Amniotic epithelial cell (primary cell): Measurements from ENCODE around the gene ABCF2.
A peak's percentile ranks its signal among the peaks of the same experiment; 100 is the strongest.

Experiments used
- DNase-seq: peaks from one replicate; pipeline ENCODE4 v3.0.0-alpha.2; 2010; ENCODE audit warnings: low read depth

The ABCF2 gene

GRCh38 chr7:151242159-151243044 is 15.4 kb upstream of the ABCF2 start:
- no peak for DNase-seq

GRCh38 chr7:151241755-151242096 is 14.7 kb upstream of the ABCF2 start:
- no peak for DNase-seq

- no peak for DNase-seq
These were observed 14.1 kb upstream of the ABCF2 start for GRCh38 chr7:151240942-151241754.

DNA sequence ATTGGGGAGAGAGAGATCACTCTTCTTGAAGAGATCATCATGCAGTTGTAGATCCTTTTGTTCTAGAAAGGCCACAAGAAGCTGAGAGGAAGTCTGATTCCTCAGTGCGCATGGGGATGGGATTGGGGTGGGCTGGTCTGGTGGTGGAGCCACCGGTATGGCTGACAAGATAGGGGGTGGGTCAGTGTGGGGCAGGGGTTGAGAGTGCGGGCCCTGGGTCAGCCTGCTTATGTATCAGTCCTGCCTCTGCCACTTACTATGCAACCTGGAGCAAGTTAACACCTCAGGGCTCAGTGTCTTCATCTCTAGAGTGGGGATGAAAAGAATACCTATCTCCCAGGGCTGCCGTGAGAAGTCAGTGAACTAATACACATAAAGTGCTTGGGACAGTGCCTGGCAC is 13.5 kb upstream of the ABCF2 start:
- no peak for DNase-seq

GRCh38 chr7:151239837-151240459 is 12.9 kb upstream of the ABCF2 start:
- DNase-seq = no peak

DNA sequence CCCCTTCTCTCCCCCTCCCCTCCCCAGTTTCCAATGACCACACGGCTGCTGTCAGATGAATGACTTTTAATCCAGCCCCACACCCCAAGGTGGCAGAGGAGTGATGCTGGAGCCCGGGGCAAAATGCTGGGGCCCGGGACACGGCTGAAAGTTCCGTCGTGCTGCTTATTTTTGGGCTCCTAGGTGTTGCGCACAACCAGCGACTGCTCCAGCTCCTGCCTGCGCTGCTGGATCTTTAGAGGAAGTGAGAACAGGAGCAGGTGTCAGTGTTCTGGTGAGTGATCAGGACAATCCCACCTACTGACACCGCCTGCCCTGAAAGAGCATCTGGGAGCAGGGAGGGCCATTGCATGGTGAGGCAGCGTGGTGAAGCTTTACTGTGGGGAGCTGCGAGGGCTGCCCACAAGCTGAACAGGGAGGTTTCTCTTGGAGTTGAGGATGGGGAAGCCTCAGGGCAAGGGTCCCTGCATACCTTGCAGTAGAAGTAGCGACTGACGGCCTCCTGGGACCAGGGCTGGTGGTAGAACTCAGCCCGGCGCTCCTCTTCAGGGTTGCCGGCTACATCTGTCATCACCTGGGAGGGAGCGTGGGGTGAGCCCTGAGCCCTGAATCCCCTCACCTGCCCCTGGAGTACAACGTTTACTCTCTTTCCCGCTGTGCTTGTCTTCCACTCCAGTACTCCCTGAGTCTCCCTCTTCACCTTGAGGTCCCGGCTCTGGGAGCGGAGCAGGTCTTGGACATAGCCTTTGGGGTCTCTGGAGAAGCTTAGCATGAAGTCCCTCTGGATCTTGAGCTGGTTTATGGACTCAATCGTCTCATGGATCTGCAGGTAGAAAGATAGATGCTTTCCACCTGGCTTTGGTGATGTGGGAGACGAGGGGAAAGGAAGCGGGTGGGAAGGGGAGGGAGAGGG is 12.2 kb upstream of the ABCF2 start:
- DNase-seq = no peak

GRCh38 chr7:151238190-151238810 is 11.3 kb upstream of the ABCF2 start:
- no peak for DNase-seq

DNA sequence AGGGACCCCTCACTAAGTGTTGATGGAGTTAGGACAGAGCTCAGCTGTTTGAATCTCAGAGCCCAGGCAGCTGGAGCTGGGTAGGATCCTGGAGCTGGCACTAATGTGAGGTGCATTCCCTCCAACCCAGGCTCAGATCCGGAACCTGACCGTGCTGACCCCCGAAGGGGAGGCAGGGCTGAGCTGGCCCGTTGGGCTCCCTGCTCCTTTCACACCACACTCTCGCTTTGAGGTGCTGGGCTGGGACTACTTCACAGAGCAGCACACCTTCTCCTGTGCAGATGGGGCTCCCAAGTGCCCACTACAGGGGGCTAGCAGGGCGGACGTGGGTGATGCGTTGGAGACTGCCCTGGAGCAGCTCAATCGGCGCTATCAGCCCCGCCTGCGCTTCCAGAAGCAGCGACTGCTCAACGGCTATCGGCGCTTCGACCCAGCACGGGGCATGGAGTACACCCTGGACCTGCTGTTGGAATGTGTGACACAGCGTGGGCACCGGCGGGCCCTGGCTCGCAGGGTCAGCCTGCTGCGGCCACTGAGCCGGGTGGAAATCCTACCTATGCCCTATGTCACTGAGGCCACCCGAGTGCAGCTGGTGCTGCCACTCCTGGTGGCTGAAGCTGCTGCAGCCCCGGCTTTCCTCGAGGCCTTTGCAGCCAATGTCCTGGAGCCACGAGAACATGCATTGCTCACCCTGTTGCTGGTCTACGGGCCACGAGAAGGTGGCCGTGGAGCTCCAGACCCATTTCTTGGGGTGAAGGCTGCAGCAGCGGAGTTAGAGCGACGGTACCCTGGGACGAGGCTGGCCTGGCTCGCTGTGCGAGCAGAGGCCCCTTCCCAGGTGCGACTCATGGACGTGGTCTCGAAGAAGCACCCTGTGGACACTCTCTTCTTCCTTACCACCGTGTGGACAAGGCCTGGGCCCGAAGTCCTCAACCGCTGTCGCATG is 10.5 kb upstream of the ABCF2 start:
- DNase-seq = no peak

- no peak for DNase-seq
These were observed 9.4 kb upstream of the ABCF2 start for GRCh38 chr7:151236406-151236805.

GRCh38 chr7:151235091-151235787 is 8.2 kb upstream of the ABCF2 start:
- DNase-seq = no peak

DNA sequence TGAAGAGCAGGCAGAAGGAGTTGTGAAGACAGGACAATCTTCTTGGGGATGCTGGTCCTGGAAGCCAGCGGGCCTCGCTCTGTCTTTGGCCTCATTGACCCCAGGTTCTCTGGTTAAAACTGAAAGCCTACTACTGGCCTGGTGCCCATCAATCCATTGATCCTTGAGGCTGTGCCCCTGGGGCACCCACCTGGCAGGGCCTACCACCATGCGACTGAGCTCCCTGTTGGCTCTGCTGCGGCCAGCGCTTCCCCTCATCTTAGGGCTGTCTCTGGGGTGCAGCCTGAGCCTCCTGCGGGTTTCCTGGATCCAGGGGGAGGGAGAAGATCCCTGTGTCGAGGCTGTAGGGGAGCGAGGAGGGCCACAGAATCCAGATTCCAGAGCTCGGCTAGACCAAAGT is 6.8 kb upstream of the ABCF2 start:
- no peak for DNase-seq

DNA sequence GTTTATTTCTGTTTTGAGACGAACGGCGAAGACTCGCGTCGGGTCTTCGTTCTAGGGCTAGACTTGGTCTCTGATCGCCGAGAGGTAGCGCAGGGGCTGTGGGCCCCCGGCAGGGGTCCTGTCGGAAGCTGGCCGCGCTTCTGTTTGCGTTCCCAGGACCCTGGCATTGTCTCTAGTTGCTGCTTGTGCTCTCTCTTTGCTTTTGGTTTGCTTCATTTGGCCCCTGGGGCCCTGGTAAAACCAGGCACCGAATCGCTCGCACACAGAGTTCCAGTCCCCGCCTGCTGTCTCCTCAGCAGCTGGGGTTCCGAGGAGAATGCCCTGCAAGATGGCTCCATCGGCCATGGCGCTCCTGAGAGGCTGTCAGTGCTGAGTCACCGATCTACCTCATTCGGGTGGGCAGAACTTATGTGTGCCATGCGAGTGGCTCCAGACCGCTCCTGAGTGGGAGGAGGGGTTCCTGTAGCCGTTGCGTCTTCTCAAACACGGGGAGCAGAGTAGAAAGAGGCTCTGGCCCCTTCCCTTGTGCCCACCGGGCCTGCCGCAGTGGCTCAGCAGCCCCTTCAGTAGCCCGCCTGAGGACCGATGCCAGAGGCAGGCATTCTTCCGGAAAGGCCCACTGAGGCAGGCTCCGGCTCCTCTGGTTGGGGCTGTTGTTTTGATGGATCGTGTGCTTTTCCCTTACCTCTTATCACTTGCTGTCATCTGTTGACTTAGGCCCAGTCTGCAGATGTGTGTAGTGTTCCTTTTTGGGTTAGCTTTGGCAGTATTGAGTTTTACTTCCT is 6.1 kb upstream of the ABCF2 start:
- DNase-seq = peak; percentile 87

DNA sequence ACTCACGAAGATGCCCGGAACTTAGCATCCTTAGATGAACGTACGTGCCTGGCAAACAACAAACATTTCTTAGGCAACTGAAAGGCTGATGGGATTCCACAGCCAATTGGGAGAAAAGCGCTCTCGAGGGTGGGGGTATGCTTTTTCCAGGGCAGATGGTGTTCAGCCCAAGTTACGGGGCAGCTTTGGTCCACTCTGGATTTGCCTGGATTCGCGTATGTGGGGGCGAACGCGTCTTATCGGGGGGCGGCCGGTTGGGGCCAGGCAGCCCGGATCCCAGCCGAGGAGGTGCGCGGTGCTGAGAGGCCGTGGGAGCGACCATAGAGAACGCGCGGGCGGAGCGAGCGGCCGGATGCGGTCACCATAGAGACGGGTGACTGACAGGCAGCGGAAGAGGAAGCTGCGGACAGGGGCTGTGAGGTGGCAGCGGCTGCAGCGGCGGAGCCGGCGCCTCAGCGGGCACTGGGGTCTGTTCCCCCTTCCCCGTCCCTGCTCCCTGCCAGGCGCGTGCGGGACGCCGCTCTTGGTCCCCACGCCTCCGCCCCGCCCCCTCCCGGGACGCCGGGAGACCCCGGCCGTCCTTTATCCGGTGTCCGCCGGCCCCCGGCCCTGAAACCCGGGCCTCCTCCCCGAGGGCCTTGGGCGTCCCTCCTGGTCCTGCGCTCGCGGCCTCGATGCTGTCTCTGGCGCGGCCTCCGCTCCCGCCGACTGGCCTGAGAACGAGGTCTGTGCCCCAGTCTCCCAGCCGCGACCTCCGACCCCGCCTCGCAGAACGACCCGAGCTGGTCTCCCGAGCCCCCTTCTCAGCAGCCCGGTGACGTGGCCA is 5.3 kb upstream of the ABCF2 start, which contains the start of gene CHPF2:
Gene CHPF2, plus strand, starts transcription at position 393 of the 826 bp plus-strand sequence. CDS start 1,529 bp downstream, outside the sequence.
- DNase-seq = peak; percentile 84

- peak; percentile 62 for DNase-seq
These were observed 4.1 kb upstream of the ABCF2 start for GRCh38 chr7:151231080-151231479.

GRCh38 chr7:151229249-151229648 is 2.2 kb upstream of the ABCF2 start:
- DNase-seq = no peak

- DNase-seq = no peak
These were observed 1.2 kb upstream of the ABCF2 start for GRCh38 chr7:151228024-151228866.

- no peak for DNase-seq
These were observed 488 bp downstream of the ABCF2 start for GRCh38 chr7:151226560-151226874.
